ENCODE data around the gene EIF5.

Gene EIF5

GRCh38 chr14:103310576-103311095 is 23.4 kb upstream of the EIF5 start:
- DNase-seq (ENCODE audit: low read depth in 2 of 2) = no peak

GRCh38 chr14:103311171-103311997 is 22.7 kb upstream of the EIF5 start:
- no peak for DNase-seq (ENCODE audit: low read depth in 2 of 2)

- DNase-seq (ENCODE audit: low read depth in 2 of 2) = no peak
Observed at GRCh38 chr14:103312006-103312635, 21.9 kb upstream of the EIF5 start.

GRCh38 chr14:103313704-103314103 is 20.3 kb upstream of the EIF5 start:
- no peak for DNase-seq (ENCODE audit: low read depth in 2 of 2)

GRCh38 chr14:103314496-103315277 is 19.4 kb upstream of the EIF5 start:
- DNase-seq (ENCODE audit: low read depth in 2 of 2) = no peak

- no peak for DNase-seq (ENCODE audit: low read depth in 2 of 2)
Observed at GRCh38 chr14:103315351-103315911, 18.6 kb upstream of the EIF5 start.

- no peak for DNase-seq (ENCODE audit: low read depth in 2 of 2)
Observed at GRCh38 chr14:103315941-103316340, 18.1 kb upstream of the EIF5 start.

- DNase-seq (ENCODE audit: low read depth in 2 of 2) = no peak
Observed at GRCh38 chr14:103316721-103317121, 17.3 kb upstream of the EIF5 start.

- DNase-seq (ENCODE audit: low read depth in 2 of 2) = no peak
Observed at GRCh38 chr14:103317251-103317650, 16.8 kb upstream of the EIF5 start.

GRCh38 chr14:103317976-103318580 is 16.0 kb upstream of the EIF5 start:
- DNase-seq (ENCODE audit: low read depth in 2 of 2) = no peak

GRCh38 chr14:103318750-103319419 is 15.2 kb upstream of the EIF5 start:
- no peak for DNase-seq (ENCODE audit: low read depth in 2 of 2)

GRCh38 chr14:103319422-103319821 is 14.6 kb upstream of the EIF5 start:
- no peak for DNase-seq (ENCODE audit: low read depth in 2 of 2)

- DNase-seq (ENCODE audit: low read depth in 2 of 2) = no peak
Observed at GRCh38 chr14:103326078-103326477, 8.0 kb upstream of the EIF5 start.

- DNase-seq (ENCODE audit: low read depth in 2 of 2) = no peak
Observed at GRCh38 chr14:103328941-103329340, 5.1 kb upstream of the EIF5 start.

- DNase-seq (ENCODE audit: low read depth in 2 of 2) = no peak
Observed at GRCh38 chr14:103329401-103330347, 4.4 kb upstream of the EIF5 start.

- no peak for DNase-seq (ENCODE audit: low read depth in 2 of 2)
Observed at GRCh38 chr14:103330536-103330935, 3.5 kb upstream of the EIF5 start.

- DNase-seq (ENCODE audit: low read depth in 2 of 2) = no peak
Observed at GRCh38 chr14:103332143-103332919, 1.7 kb upstream of the EIF5 start.

- DNase-seq (ENCODE audit: low read depth in 2 of 2) = peak; percentile 83 to 84
Observed at GRCh38 chr14:103334644-103335622, 896 bp downstream of the EIF5 start.
